HEK293 (cell line): ENCODE data around the gene CASP10.

Experiments
- CTCF ChIP-seq: fragments of 450-650 bp; formaldehyde crosslinking; IDR thresholded peaks from 2 replicates; pipeline ENCODE4 v1.5.1; 2016; ENCODE audit warnings: missing biosample characterization, missing genetic modification characterization
- MZF1 ChIP-seq: fragments of 450-650 bp; formaldehyde crosslinking; IDR thresholded peaks from 2 replicates; pipeline ENCODE4 v1.5.1; 2017; ENCODE audit warnings: missing biosample characterization, missing genetic modification characterization, borderline replicate concordance
- ZFP41 ChIP-seq: fragments of 450-650 bp; formaldehyde crosslinking; IDR thresholded peaks from 2 replicates; pipeline ENCODE4 v1.5.1; 2016; ENCODE audit warnings: missing biosample characterization, missing genetic modification characterization, borderline replicate concordance

GRCh38 chr2:201233812-201234662 is 51.1 kb downstream of the CASP10 start:
- no peak for TF ChIP-seq CTCF (tag by site-specific recombination)
- TF ChIP-seq MZF1 (tag by site-specific recombination): no peak
- TF ChIP-seq ZFP41 (tag by site-specific recombination): no peak
